Tibial artery (tissue), 4 donors: ENCODE data around the gene KRTAP4-6.
"Not testable (repeated sequence)": the region's sequence is repeated elsewhere in the genome, so short reads cannot be mapped to it uniquely, and the experiment has no call there.

ENCODE experiments used
- DNase-seq, 2 donors: peaks; one replicate each; pipeline ENCODE4 v3.0.0-alpha.2; 2019
- H3K27ac ChIP-seq, 2 donors: fragments of 200-600 bp; sonication (generic) in 1 of 2; 1 replicate in 1 of 2; 2 replicates in 1 of 2; pipeline ENCODE4 v1.5.1; 2018 to 2019; ENCODE audit warnings: mild to moderate bottlenecking in 1 of 2
- H3K27me3 ChIP-seq, 2 donors: fragments of 200-600 bp; sonication (generic) in 1 of 2; one replicate each; pipeline versions ENCODE4 v1.5.1 to v1.6.0; 2016 to 2019
- H3K36me3 ChIP-seq, 3 donors: fragments of 200-600 bp; sonication (generic) in 2 of 3; one replicate each; pipeline ENCODE4 v1.5.1; 2016 to 2019; ENCODE audit warnings: mild to moderate bottlenecking in 2 of 3
- H3K4me1 ChIP-seq, 4 donors: fragments of 200-600 bp; sonication (generic) in 2 of 4; 1 replicate in 3 of 4; 2 replicates in 1 of 4; pipeline ENCODE4 v1.5.1; 2016 to 2019
- H3K4me3 ChIP-seq, 2 donors: fragments of 200-600 bp; sonication (generic) in 1 of 2; 1 replicate in 1 of 2; 2 replicates in 1 of 2; pipeline ENCODE4 v1.5.1; 2018 to 2019; ENCODE audit warnings: mild to moderate bottlenecking in 2 of 2
- H3K9me3 ChIP-seq, 3 donors: fragments of 200-600 bp; sonication (generic) in 1 of 3; one replicate each; pipeline ENCODE4 v1.5.1; 2016 to 2019
- CTCF ChIP-seq, 2 experiments: fragments of 200-600 bp in 1 of 2; fragments of 450-650 bp in 1 of 2; IDR thresholded peaks; one replicate each; pipeline ENCODE4 v1.5.1; 2017 to 2019; ENCODE audit warnings: antibody characterized with exemption in 2 of 2, mild to moderate bottlenecking in 1 of 2, moderate library complexity in 1 of 2
- intact Hi-C: fragments of 100-400 bp; cut with DNase I; formaldehyde crosslinking; loops from one replicate; pipeline ENCODE4 v1.15.0; 2023; ENCODE audit warnings: low total_unique reads

Gene KRTAP4-6

GRCh38 chr17:41140360-41141131, at the start of gene KRTAP4-6:
Gene KRTAP4-6, minus strand, starts transcription at chr17:41140544. Its CDS starts 57 bp downstream, at chr17:41140487.
- no peaks in the 10 kb centered on the region for H3K27me3 ChIP-seq
- no peak for TF ChIP-seq CTCF (IDR thresholded peaks at IDR 0.05)
- peaks cover 0 to 24% (median 10%) of the 10 kb centered on the region in 3 donors for H3K9me3 ChIP-seq
- no peaks in the 10 kb centered on the region for H3K36me3 ChIP-seq
- no peak within 1 kb of the TSS for H3K27ac ChIP-seq
- no peak for DNase-seq
- intact Hi-C loops, result no loop called here
- no peak within 1 kb of the TSS for H3K4me3 ChIP-seq
- H3K4me1 ChIP-seq, result no peaks in the 10 kb centered on the region

GRCh38 chr17:41189837-41190318, 49.5 kb upstream of the KRTAP4-6 start, which contains the start of gene KRTAP9-1:
Gene KRTAP9-1, plus strand, starts transcription at chr17:41189887. Its CDS starts 0 bp downstream, at chr17:41189887.
- H3K27me3 ChIP-seq, result peaks cover 0 to 17% of the 10 kb centered on the region in 2 donors
- DNase-seq, H3K4me1 ChIP-seq, H3K4me3 ChIP-seq, intact Hi-C loops, H3K27ac ChIP-seq, H3K36me3 ChIP-seq, H3K9me3 ChIP-seq: not testable (repeated sequence)

GRCh38 chr17:41186872-41187271, 46.5 kb upstream of the KRTAP4-6 start:
- intact Hi-C loops, result no loop called here
- DNase-seq, result no peak
- Histone ChIP-seq H3K27me3 (peaks cover 0 to 17% of the 10 kb centered on the region in 2 donors), H3K4me1 (no peaks in the 10 kb centered on the region), H3K4me3 (no peak overlapping the region), H3K36me3 (no peaks in the 10 kb centered on the region), H3K27ac (no peak overlapping the region), H3K9me3 (no peaks in the 10 kb centered on the region)
- no peak for TF ChIP-seq CTCF (IDR thresholded peaks at IDR 0.05)

GRCh38 chr17:41185001-41185400, 44.7 kb upstream of the KRTAP4-6 start:
- Histone ChIP-seq H3K9me3 (no peaks in the 10 kb centered on the region), H3K27ac (no peak overlapping the region), H3K27me3 (peaks cover 0 to 12% of the 10 kb centered on the region in 2 donors), H3K4me3 (no peak overlapping the region), H3K36me3 (no peaks in the 10 kb centered on the region), H3K4me1 (no peaks in the 10 kb centered on the region)
- intact Hi-C loops, result no loop called here
- no peak for TF ChIP-seq CTCF (IDR thresholded peaks at IDR 0.05)
- no peak for DNase-seq

GRCh38 chr17:41184480-41184961, 44.2 kb upstream of the KRTAP4-6 start, which contains the start of gene KRTAP4-1:
Gene KRTAP4-1, minus strand, starts transcription at chr17:41184911. Its CDS starts 57 bp downstream, at chr17:41184854.
- TF ChIP-seq CTCF (IDR thresholded peaks at IDR 0.05), result no peak
- Histone ChIP-seq H3K4me3 (no peak within 1 kb of the TSS), H3K9me3 (no peaks in the 10 kb centered on the region), H3K36me3 (no peaks in the 10 kb centered on the region), H3K27ac (no peak within 1 kb of the TSS), H3K27me3 (peaks cover 0 to 10% of the 10 kb centered on the region in 2 donors), H3K4me1 (no peaks in the 10 kb centered on the region)
- intact Hi-C loops, result no loop called here
- DNase-seq, result no peak
